ENCODE data around the gene SERTAD1.

- TF ChIP-seq SIN3A (IDR thresholded peaks at IDR 0.05; ENCODE audit: borderline replicate concordance, insufficient read depth, low read length), result no peak; the same call in 1 of the 2 replicates
- TF ChIP-seq REST (IDR thresholded peaks at IDR 0.05; ENCODE audit: insufficient read depth in 1 of 2, low read depth in 2 of 2, low read length in 2 of 2), result 0 out of 4 replicates have a peak, but pooled peaks of 1 of the 2 experiments have one; percentile 12
- TF ChIP-seq POLR2AphosphoS5 (IDR thresholded peaks at IDR 0.05; ENCODE audit: low read depth, low read length), result peak; percentile 83
Observed at GRCh38 chr19:40420766-40421765, 4.7 kb downstream of the SERTAD1 start.

All from PFSK-1 (cell line).